ENCODE measurements around the gene ATP5PO. TPM values are rescaled to one million over a fixed set of nuclear protein-coding genes. Genes with fewer than 3 reads are reported as not detected.

The ATP5PO gene
- total RNA-seq = 100 to 1,000 TPM; 133 to 311 (median 214) TPM

- peak; percentile 64 to 68 for TF ChIP-seq POLR2A (IDR thresholded peaks at IDR 0.05)
- TF ChIP-seq POLR2AphosphoS5 (IDR thresholded peaks at IDR 0.05) = peak; percentile 84
- TF ChIP-seq EP300 (IDR thresholded peaks at IDR 0.05) = no peak
- Histone ChIP-seq H3K27ac (peak within 1 kb of the TSS; percentile 61 to 92 (median 86)), H3K9me3 (no peaks in the 10 kb centered on the region), H3K27me3 (no peaks in the 10 kb centered on the region), H3K4me1 (peaks cover 0 to 29% (median 9%) of the 10 kb centered on the region in 3 donors), H3K4me3 (peak within 1 kb of the TSS; percentile 59 to 74), H3K36me3 (peaks cover 0 to 27% of the 10 kb centered on the region in 2 donors)
- 0 to 1% methylated on average over 9 to 12 of the region's 45 CpGs for WGBS, 2 donors (ENCODE audit: low coverage in 1 of 2)
- peak; percentile 100 for ATAC-seq
Observed at GRCh38 chr21:33915368-33916199, at the start of gene ATP5PO. TSS of gene ATP5PO (minus strand) at chr21:33915804. CDS start at chr21:33915763, 41 bp downstream.

GRCh38 chr21:33964706-33965325, 49.2 kb upstream of the ATP5PO start:
- WGBS, 2 donors (ENCODE audit: low coverage in 1 of 2) = 95 to 100% methylated on average over 1 to 3 of the region's 3 CpGs
- Histone ChIP-seq H3K27ac (no peak overlapping the region), H3K36me3 (no peaks in the 10 kb centered on the region), H3K9me3 (peaks cover 0 to 11% (median 0%) of the 10 kb centered on the region in 3 donors), H3K4me3 (no peak overlapping the region), H3K27me3 (no peaks in the 10 kb centered on the region), H3K4me1 (peaks cover 0 to 14% (median 0%) of the 10 kb centered on the region in 3 donors)
- no peak for ATAC-seq
- no peak for TF ChIP-seq CTCF (IDR thresholded peaks at IDR 0.05)
- TF ChIP-seq POLR2AphosphoS5 (IDR thresholded peaks at IDR 0.05) = no peak
- no peak for TF ChIP-seq EP300 (IDR thresholded peaks at IDR 0.05)
- TF ChIP-seq POLR2A (IDR thresholded peaks at IDR 0.05) = no peak

- H3K27ac ChIP-seq = no peak overlapping the region
- peaks cover 0 to 20% (median 3%) of the 10 kb centered on the region in 3 donors for H3K9me3 ChIP-seq
- no peak overlapping the region for H3K4me3 ChIP-seq
- no peaks in the 10 kb centered on the region for H3K36me3 ChIP-seq
- H3K27me3 ChIP-seq = no peaks in the 10 kb centered on the region
- WGBS, 2 donors (ENCODE audit: low coverage in 1 of 2) = 76 to 78% methylated on average over 3 of the region's 5 CpGs
- H3K4me1 ChIP-seq = peaks cover 0 to 6% (median 0%) of the 10 kb centered on the region in 3 donors
- TF ChIP-seq CTCF (IDR thresholded peaks at IDR 0.05) (no peak), POLR2A (IDR thresholded peaks at IDR 0.05) (no peak), POLR2AphosphoS5 (IDR thresholded peaks at IDR 0.05) (no peak), EP300 (IDR thresholded peaks at IDR 0.05) (no peak)
- ATAC-seq = no peak
Observed at GRCh38 chr21:33963848-33964555, 48.4 kb upstream of the ATP5PO start.

- ATAC-seq = no peak
- Histone ChIP-seq H3K36me3 (no peaks in the 10 kb centered on the region), H3K9me3 (peaks cover 0 to 23% (median 3%) of the 10 kb centered on the region in 3 donors), H3K27me3 (no peaks in the 10 kb centered on the region), H3K4me3 (no peak overlapping the region), H3K27ac (no peak overlapping the region), H3K4me1 (no peaks in the 10 kb centered on the region)
- TF ChIP-seq POLR2AphosphoS5 (IDR thresholded peaks at IDR 0.05) = no peak
- TF ChIP-seq EP300 (IDR thresholded peaks at IDR 0.05) = no peak
- WGBS, 2 donors (ENCODE audit: low coverage in 1 of 2) = 90% methylated on average over 6 of the region's 6 CpGs; no CpG with 5 or more reads in 1 of the 2 donors
Observed at GRCh38 chr21:33962290-33962689, 46.7 kb upstream of the ATP5PO start.

- Histone ChIP-seq H3K36me3 (no peaks in the 10 kb centered on the region), H3K27me3 (no peaks in the 10 kb centered on the region), H3K4me1 (no peaks in the 10 kb centered on the region), H3K9me3 (peaks cover 0 to 23% (median 3%) of the 10 kb centered on the region in 3 donors), H3K27ac (no peak overlapping the region), H3K4me3 (no peak overlapping the region)
- WGBS, 2 donors (ENCODE audit: low coverage in 1 of 2) = 50 to 84% methylated on average over 2 to 6 of the region's 6 CpGs
- ATAC-seq = no peak
- TF ChIP-seq POLR2A (IDR thresholded peaks at IDR 0.05) (no peak), CTCF (IDR thresholded peaks at IDR 0.05) (no peak), POLR2AphosphoS5 (IDR thresholded peaks at IDR 0.05) (no peak), EP300 (IDR thresholded peaks at IDR 0.05) (no peak)
Observed at GRCh38 chr21:33961061-33961460, 45.5 kb upstream of the ATP5PO start.
